ENCODE results near the gene RPA1.
A peak's percentile ranks its signal among the peaks of the same experiment; 100 is the strongest.
"Not testable (repeated sequence)": the region's sequence is repeated elsewhere in the genome, so short reads cannot be mapped to it uniquely, and the experiment has no call there.

RPA1 gene

DNA sequence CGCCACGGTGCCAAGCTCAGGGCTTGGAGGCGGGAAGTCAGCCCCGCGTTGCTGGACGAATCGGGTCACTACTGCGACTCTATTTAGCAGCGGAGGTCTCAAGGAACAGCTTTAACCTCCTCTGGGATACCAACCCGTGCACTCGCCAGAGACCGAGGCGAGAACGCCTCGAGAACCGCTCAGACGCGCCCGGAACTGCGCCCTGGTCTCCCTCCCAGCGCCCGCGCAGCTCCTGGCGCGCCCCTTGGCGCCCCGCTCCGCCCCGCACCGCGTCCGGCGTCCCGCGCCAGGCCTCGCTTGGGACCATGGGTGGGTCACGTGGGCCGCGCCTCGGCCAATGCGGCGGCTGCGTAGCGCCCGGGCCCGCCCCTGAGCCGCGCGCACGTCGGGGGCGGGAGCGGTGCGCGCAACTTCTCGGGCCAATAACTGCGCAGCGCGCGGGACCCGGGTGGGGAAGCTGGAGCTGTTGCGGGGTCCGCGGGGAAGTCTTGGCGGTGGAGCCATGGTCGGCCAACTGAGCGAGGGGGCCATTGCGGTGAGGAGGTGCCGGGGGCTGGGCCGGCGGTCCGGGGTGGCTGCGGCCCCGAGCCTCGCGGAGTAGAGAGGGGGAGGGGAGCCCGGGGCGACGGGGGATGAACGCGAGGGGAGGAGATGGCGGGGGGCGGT is at the start of gene RPA1, which contains the start of gene SMYD4:
TSS of gene RPA1 (plus strand) at position 414 of the 666 bp plus-strand sequence. CDS start at position 503, 89 bp downstream.
TSS of gene SMYD4 (minus strand) at position 311 of the 666 bp plus-strand sequence. CDS start 1,908 bp downstream, outside the sequence.
- peak; percentile 88 for DNase-seq

DNA sequence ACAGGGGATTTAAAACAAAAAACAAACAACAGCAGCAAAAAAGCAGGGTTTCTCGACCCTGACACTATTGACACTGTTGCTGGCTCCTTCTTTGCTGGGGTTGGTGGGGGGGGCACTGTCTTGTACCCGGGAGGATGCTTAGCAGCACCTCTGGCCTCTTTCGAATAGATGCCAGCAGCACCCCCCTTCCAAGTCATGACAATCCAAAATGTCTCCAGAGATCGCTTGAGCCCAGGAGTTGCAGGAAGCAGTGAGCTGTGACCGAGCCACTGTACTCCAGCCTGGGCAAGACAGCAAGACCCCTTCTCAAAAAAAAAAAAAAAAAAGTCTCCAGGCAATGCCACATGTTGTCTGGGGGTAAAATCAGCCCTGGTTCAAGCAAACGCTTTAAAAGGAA is 47.6 kb upstream of the RPA1 start:
- DNase-seq: no peak

DNA sequence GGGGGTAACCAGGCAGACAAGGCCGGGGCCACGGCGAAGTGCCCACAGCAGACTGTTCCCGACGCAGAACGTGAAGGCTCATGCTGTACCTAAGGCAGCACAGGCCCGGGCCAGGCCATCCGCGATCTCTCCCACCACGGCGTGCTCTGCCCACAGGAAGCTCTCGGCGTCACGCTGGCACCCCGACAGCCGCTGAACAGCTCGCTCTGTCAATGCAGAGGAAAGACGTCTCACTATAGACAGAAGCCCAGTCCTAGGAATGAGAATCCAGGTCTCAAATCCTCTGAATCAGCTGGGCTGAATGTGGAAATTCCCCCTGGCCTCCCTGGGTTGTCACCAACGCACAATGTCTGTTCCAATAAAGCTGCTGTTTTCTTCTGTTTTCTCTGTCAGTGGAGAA is 46.5 kb upstream of the RPA1 start:
- DNase-seq: no peak

DNA sequence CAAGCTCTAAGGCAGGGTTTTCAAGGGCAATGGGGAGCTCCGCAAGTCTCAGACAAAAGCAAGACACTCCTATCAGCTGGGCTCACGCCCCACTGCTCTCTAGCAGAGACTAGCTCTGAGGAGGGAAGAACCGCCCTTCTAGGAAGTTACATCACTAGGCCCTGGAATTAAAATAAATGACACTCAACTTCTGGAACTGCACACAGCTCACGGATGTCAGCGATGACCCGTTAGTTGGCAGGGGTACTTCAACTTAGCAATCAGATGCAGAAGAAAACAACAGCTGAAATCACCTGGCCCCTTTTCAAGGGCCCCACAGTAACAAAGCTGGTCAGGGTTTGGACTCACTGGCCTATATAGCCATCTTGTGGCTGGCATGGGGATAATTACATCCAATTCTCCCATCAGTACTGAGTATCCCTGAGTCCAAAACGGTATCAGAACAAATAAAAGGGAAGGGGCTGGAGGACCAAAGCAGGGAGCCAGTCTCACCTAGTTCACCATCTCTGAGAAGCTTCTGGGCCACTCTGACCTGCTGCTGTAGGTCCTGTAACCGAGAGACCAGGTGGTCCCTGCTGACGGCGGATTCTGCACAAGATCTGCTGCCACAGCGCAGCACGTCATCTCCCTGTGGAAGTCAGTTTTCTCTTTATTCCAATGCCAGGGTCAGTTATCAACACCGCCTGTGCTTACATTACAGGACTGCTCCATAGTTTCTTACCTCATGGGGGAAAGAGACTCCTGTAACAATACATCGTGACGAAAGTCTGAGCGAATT is 45.8 kb upstream of the RPA1 start:
- no peak for DNase-seq

DNA sequence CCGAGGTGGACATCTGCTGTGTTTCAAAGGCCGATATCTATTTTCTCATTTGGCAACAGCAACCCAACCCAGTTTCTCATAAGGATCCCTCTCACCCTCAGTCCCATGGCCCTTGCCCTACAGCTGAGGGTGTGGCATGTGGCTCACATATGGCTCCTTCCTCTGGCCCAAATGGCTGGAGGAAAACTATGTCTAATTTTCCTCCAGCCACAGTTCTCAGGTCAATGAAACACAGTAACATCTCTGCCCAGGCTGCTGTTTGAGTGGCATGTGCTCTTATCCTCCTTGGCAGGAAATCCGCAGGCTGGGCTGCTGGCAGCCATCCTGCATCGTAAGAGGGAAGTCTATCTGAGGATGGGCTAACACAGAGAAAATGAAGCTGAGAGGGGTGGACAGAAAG is 43.9 kb upstream of the RPA1 start:
- DNase-seq: no peak

DNA sequence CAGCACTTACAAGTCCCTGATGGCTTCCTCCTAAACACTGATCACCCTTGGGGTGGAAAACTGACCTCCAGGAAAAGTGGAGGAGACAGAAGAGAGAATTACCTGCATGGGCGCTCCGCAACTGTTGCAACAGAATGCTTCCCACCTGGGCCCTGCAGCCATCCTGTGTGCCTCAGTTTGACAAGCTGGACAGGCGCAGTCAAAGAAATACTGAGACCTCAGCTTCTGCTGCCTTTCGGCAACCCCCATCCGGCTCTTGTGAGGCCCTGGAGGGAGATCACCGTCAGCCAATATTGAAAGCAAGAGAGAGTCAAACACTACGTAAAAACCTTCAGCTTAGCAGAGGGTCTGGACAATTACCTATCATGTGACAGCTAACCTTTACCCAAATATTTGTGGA is 43.1 kb upstream of the RPA1 start:
- DNase-seq: no peak

DNA sequence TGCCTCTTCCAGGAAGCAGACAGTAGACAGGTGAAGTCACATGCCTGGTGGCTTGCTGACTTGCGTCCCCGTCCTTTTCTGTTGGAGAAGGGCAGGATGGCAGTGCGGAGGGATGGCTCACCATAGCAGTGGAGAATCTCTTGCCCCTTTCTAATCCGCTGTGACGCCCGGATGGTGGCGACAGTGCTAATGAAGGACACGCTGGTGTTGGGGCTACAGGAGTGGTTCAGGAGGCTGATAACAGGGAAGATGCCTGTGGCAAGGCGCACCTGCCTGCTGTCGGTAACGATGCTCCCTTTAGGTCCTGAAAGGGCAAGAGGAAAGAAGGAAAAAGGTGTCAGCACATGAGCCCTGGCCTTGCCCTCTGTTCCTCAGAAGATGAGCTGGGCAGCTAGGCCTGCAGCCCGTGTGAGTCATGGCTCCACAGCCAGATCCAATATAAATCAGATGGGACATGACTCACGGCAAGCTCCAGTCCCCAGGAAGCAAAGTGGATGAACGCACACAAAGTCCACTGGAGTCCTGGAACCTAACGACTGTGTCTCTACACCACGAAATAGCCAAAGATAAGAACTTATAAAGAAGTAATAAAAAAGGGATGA is 42.4 kb upstream of the RPA1 start:
- no peak for DNase-seq

DNA sequence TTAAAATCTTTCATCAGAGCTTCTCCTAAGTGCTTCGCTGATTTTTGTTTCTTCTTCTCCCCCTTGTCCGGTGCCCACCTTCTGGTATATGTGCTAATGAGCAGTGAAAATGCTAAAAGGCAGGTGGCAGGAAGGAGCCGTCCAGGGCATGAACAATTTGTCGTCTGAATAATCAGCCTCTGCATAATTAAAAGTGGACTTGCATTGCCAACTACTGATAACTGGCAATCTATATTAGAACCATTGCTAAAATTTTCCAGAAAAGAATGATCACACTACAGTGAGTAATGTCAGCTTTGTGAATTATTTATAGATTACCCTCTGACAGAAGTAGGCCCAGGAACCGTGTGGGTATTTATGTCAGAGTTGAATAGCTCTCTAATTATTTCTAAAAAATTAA is 39.9 kb upstream of the RPA1 start:
- no peak for DNase-seq

DNA sequence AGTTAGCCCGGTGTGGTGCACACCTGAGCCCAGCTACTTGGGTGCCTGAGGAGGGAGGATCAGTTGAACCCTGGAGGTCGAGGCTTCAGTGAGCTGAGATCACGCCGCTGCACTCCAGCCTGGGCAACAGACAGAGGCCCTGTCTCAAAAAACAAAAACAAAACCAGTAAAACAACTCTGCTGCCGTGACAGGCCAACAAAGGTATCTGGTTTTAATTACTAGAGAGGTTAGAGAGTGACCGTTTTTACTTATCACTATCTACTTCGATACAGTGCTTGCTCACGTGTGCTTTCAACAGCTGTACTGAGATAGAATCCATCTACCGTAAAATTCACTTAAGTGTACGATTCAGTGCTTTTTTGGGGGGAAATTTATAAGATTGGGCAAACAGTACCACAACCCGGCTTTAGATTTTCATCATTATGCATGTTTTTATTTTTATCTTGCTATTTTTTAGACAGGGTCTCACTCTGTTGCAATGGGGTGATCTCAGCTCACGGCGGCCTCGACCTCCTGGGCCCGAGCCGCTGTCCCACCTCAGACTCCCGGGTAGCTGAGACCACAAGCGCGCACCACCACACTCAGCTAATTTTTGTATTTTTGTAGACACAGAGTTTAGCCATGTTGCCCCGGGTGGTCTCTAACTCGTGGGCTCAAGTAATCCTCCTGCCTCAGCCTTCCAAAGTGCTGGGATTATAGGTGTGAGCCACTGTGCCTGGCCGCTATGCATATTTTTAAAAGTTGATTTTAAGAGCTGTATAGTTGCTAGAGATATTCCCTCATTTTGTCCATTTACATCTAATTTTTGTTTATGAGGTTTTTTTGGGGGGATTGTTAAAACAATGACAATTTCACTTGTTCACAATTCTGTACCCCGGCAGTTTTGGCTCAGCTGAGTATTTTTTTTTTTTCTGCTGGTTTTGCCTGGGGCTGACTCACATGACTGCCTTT is 37.0 kb upstream of the RPA1 start:
- DNase-seq: no peak

DNA sequence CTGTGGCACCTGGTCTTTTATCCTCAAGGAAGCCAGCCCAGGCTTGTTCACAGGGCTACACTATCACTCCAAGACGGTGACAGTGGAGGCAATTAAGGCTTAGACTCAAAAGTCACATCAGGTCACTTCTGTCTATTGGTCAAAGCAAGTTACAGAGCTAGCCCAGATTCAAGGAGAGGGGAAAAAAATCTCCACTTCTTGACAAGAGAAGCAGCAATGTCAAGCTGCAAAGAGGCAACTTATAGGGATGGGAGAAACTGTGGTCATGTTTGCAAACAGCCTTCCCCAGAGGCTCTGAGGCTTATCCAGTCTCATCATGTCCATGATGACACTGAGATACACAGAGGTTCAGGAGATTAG is 36.4 kb upstream of the RPA1 start:
- no peak for DNase-seq

DNA sequence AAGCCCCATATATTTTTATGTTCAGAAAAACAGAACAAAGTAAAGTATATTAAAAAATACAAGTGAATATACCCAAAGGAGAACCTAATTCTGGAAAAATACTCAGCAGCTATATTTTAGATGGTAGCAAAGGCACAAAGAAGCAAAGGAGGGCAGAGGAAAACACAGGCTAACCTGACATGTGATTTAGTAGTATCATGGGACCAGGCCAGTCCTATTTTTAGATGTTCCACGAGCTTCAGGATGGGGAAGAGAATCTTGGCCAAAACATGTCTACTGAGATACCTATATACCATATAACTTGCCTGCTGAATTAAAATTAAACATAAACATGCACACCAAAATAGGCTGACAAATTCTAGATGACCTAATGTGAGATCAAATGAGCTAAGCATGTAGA is 33.0 kb upstream of the RPA1 start:
- DNase-seq: no peak

DNA sequence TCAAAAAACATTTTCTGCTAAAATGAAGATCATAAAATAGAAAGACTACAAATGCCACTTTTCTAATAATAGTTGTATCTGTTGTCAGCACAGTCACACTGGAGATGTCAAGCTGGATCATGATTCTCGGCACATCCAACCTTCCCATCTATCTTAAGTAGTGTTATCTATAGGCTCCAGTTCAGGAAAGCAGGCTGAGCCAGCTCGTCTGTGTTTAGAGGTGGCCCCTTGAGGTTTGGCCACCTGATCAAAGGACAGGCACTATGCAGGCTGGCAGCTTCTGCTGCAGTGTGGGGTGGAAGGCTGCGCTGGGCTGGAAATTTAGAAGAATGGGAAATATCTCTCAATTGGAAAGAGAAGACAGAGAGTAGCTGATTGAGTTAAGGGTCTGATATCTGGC is 32.5 kb upstream of the RPA1 start:
- no peak for DNase-seq

DNA sequence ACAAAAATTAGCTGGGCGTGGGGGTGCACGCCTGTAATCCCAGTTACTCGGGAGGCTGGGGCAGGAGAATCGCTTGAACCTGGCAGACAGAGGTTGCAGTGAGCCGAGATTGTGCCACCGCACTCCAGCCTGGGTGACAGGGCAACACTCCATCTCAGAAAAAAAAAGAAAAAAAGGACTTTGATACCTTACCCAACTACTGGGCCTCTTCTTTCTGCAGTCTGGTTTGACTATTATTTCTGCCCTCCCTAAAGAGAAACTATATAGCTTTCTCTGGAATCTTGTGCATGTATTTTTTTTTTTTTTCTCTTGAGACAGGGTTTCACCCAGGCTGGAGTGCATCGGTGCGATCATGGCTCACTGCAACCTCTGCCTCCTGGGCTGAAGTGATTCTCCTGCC is 32.0 kb upstream of the RPA1 start:
- not testable (repeated sequence) for DNase-seq

DNA sequence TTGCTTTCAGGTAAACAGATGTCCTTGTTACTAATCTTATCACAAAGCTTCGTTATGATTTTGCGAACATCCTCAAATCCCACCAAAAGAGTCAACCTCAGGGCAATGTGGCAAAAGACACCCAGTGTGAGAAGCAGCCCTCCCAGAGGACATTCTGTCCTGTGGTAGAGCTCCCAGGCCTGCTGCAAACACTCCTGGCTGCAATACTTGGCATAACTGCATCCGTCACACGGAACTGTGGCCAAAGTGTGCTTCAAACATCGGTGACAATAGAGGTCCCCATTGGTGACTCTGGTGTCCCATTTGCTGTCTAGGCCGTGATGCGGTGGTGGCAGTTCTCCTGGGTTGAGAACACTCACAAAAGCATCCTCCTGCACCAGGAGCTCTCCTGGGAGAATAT is 29.6 kb upstream of the RPA1 start:
- DNase-seq: no peak

DNA sequence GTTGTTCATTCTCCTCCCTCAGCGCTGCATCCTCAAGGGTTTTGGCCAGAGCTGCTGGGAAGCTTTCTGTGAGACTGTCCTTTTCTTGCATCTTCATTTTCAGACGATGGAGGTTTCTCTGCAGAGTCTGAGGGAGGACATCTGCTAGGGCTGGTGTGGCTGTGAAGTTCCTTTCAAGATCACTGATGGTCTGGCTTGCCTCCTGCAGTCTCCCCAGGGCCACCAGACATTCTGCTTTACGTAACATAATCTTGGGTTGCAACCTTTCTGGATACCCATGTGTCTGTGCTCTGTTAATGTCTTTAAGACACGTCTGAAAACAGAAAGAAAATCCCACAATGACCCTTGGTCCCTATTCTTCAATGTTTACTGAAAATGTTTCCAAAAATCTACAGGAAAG is 29.1 kb upstream of the RPA1 start:
- no peak for DNase-seq

DNA sequence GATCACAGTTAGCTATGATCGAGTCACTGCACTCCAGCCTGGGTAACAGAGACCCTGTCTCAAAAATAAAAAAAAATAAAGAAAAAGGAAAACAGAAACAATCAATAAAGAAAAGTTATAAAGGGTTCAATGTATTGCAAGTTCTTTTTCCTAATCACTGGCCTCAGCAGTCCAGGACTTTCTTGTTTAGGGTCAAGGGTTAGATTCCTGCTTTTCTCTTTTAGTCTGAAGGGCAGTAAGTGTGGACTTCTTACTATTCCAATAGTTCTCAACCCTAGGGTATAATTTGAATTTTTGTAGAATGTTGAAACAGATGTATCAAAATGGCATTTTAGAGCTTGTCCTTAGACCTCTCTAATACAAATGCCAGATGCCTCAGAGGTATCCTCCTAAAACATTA is 27.4 kb upstream of the RPA1 start:
- DNase-seq: no peak

DNA sequence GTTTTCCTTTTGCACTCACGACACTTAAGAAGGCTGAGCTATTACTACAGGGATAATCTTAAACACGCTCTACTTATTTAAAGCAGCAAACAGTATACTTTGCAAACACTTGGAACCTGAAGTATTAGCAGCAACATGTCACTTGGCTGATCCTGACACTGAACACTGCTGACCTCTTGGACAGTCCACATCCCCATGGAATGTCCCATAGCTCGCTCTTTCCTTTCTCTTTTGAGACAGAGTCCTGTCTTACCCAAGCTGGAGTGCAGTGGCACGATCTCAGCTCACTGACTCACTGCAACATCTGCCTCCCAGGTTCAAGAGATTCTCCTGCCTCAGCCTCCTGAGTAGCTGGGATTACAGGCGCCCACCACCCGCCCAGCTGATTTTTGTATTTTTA is 26.5 kb upstream of the RPA1 start:
- no peak for DNase-seq

DNA sequence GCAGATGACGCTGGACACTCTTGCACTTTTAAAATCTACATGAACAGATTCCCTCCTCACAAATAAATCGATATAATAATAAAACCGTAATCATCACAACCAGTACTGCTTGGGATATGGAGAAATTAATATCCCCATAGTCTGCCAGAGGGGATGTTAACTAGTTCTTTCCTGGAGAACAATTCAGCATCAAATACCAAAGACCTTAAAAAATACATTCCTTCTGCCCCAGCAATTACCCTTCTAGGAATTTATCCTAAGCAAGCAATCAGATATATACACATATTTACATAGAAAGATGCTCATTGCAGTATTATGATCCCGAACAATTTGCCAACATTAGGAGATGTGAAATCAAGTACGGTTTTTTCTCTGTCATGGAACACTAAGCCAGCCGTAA is 21.9 kb upstream of the RPA1 start:
- no peak for DNase-seq

DNA sequence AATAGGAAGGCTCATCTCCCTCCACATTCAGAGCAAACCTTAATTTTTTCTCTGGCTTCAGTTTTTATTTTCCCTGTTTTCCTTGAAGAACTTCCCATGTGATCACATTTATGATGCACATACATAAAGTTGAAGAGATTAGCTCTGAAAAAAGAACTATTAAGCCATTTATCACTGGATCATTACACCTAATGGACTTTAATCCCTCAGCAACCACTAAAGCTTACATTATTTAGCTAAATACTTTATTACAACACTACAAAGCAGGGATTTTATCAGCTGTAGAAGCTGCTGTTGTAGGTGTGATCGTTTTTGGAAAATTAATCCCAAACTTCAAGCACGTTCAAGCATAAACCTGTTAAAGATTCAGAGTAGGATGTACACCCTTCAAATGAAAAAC is 21.2 kb upstream of the RPA1 start:
- no peak for DNase-seq

DNA sequence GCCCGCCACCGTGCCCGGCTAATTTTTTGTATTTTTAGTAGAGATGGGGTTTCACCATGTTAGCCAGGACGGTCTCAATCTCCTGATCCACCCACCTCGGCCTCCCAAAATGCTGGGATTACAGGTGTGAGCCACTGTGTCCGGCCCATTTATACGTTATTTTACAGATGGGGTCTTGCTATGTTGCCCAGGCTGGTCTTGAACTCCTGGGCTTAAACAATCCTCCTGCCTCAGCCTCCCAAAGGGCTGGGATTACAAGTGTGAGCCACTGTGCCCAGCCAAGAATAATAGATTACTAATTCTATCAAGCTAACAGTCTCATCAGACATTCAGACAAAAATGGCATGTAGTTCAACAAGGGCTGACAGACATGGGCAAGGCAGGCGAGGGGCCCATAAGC is 20.0 kb upstream of the RPA1 start:
- DNase-seq: not testable (repeated sequence)

DNA sequence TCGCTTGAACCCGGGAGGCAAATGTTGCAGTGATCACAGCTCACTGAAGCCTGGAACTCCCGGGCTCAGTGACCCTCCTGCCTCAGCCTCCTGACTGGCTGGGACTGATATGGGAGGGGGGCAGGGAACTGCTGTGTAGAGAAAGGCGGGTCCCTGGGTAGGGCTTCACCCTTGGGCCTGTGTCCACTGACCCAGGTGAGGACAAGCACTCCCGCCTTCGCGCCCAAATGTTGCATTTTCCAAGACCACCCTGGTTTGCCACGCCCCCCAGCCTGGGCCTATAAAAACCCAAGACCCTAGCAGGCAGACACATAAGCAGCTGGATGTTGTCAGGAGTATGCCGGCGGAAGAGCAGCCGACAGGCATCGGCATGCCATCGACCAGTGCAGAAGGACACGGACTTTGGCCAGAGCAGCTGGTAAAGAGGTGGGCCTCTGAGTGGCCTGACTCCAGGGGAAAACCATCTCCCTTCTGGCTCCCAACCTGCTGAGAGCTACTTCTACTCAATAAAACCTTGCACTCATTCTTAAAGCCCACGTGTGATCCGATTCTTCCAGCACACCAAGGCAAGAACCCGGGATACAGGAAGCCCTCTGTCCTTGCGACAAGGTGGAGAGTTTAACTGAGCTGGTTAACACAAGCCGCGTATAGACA is 19.2 kb upstream of the RPA1 start:
- no peak for DNase-seq

DNA sequence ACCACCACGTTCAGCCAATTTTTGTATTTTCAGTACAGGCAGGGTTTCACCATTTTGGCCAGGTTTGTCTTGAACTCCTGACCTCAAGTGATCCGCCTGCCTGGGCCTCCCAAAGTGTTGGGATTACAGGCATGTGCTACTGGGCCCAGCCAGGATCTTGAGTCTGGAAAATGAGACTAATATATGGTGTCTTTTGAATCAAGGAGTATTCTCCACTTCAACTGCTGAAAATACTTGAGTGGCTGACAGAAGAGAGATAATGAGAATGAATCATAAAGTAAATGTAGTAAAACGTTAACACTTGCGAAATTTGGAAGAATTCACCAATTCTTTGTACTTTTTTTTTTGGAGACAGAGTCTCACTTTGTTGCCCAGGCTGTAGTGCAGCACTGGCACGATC is 16.7 kb upstream of the RPA1 start:
- no peak for DNase-seq

Data from stimulated activated CD4-positive, alpha-beta T cell treated with anti-CD3 and anti-CD28 coated beads, Interleukin-4, amount 100 ng/mL, for 1 hour (primary cell).